HuH-7 (cell line): Measurements from ENCODE around the gene FAF1.

ENCODE experiments used
- DNase-seq: peaks from one replicate; pipeline ENCODE4 v3.0.0; 2011; ENCODE audit warnings: low spot score

The FAF1 gene

DNA sequence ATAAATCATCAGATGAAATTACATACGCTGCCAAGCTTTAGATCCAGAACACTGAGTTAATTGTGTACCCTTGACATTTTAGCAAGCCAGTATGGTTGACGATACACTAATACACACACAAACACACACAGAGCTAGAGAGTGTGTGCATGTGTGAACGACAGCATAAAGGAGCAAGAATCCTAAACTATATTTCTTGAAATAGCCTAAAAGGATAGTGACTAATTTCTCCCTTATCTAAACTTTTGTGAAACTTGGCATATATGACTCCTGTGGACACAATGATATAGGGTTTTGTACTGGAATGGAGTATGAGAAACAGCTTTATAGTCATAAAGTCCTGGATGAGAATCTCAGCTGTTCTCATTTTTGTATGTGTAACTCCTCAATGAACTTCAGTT, 471.7 kb downstream of the FAF1 start:
- DNase-seq: no peak

DNA sequence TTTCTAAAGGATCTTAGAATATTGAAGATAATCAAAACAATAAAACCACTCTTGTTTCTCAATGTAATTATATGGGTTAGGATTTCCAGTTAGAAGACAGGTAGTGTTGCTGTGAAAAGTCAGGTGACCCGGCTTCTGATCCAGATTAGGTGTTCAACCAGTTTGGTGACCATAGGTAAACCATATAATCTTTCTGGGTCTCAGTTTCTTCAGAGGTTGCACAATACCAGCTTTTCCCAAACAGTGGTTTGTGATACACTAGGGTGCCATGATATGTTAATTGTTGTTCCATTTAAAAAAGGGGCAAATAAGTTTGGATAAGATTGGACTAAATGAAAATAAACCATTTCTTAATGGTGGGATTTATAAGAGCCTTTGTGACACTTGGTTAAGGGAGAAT, 472.3 kb downstream of the FAF1 start:
- no peak for DNase-seq

DNA sequence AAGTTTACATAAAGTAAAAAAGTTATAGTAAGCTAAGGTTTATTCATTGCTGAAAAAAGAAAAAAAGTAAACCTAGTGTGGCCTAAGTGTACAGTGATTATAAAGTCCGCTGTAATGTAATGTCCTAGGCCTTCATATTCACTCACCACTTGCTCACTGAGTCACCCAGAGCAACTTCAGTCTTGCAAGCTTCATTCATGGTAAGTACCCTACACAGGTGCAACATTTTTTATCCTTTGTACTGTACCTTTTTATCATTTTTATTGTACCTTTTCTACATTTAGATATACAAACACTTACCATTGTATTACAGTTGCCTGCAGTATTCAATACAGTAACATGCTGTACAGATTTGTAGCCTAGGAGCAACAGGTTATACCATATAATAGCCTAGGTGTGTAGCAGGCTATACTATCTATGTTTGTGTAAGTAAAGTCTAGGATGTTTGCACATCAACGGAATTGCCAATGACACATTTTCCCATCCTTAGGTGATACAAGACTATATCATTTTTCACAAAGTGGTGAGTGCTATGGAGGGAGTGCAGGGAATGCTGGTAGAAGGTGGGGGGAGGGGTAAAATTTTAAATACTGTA, 478.8 kb downstream of the FAF1 start:
- DNase-seq: no peak

DNA sequence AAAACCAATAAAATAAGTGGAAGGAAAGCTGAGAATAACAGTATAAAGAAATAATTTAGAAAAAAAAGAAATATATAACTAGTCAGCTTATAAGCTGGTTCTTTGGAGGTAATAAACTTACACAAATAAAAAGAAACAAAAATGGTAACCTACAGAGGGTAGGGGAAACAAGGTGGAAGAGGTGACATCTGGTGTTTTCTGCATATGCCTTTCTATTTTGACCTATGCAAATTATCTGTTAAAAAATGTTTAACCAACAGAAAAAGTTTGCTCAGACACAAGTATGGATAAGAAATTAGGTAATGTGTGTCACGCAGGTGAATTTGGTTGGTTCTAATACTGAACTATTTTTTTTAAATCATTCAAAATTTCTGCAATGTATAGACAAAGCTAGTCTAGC, 483.3 kb downstream of the FAF1 start:
- DNase-seq: no peak

DNA sequence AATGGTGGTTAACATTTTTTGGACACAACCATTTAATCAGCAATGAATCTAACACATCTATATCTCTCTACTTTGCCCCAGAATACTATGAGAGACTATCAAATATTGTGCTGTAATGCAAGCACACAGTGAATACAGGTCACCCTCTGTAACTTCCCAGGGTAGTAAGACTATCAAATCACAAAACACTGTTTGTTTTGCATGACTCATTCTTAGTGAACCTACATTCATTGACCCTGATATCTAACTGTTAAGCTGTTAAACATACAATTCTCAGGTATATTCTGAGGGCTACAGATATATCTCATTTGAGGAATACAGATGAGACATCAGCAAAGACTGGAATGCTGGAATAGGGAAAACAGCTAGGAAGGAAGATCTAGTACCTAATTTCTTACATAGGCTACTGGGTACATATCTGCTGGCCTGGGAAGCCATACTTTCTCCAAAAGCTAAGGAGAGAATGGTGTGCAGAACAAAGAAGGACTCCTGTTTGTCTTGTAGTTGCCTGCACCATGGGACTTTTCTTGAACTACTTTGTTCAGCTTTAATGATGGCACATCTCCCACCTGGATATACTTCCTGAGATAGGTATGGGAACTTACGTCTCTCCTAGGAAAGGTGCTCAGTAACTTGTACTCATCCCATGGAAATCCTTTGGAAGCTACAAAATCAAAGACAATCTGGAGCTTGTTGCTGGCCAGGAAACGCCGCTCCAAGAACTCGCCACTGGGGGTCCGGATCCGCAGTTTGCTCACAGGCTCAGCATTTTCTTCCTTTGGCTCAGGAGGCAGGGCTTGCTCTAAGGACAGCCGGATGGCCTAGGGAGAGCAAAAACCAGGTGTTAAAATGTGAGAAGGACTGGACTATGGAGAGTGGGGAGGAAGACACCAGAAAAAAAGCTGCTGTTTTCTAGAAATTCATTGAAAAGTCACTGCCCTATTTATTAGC, 484.9 kb downstream of the FAF1 start:
- DNase-seq: peak; percentile 4

DNA sequence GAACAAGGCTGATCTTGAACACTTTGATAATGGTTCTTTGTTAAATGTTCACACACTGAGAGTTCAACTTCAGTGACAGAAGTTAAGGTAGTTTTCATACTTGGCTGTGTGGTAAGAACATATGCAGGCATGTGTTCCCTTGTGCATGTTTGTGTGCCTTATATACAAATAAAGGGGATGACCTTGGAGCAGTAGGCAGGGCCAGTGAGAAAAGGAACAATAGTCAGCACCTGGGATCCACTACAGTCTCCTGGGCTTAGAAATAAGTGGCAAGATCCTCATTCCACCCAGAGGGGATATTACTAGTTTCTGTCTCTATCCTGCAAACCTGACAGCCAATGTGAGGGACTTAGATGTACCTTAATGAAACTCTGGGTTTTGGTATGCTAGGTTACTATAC, 486.6 kb downstream of the FAF1 start:
- no peak for DNase-seq

DNA sequence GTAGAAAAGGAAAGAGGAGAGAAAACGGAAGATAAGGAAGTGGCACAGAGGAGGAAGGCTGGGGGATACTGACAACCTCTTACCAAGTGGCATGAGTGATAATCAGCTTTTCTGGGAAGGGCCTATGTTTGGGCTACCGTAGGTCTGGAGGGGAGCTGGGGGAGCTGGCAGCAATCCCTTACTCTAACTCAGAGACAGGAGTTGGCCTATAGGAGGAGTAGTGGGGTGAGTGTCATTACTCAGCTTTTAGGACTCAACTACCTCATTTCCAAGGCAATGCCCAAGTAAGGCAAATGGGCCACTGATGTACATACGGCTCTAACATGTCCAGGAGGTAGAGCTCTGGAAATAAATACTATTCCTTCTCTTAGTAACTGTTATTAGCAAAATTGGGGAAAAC, 488.1 kb downstream of the FAF1 start:
- no peak for DNase-seq

DNA sequence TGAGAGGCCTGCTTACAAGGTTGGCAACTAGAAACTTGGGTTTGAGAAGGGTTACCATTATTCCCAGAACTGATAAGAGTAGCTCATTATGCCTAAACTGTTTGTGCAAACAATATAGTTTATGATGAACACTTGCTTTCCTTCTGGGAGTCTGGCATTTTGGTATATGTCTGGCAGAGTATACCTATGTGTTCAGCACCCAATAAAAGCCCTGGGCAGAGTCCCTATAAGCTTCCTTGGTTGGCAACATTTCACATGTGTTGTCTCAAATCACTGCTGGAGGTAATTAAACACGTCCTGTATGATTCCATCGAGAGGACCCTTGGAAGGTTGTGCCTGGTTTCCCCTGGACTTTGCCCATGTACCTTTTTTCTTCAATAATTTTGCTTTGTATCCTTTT, 497.1 kb downstream of the FAF1 start:
- DNase-seq: no peak

DNA sequence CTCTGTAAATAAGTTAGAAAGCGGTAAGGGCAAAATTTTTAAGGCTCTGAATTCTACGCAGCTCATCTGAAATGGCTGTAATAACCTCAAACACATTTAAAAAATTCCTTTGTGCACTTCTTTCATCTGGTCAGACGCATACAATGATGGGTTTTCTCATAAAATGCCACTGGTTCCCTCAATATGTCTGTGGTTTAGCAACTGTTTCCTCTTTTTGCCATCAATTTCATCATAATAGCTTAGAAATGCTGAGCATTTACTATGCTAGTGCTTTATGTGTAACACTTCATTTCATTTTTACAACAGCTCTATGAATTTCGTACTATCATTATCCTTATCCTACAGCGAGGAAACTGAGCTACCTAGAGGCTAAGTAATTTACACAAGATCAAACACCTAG, 501.6 kb downstream of the FAF1 start:
- DNase-seq: no peak

DNA sequence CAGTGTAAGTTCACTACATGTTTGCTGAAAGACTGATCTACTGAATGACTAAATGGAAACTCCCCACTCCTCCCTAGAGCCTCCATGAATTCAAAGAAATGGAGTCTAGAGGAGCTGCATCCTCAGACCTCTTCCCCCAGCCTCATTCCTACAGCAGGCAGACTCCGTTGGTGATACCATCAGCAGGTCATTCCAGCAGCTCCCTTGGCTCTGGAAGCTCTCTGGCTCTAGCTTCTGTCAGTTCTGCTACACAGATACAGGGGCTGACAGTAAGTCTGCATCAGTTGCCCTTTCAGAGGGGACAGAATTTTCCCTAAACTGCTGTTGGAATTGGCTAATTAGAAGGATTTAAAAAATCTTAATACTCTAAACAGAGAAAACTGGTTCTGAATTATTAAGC, 505.2 kb downstream of the FAF1 start:
- no peak for DNase-seq

DNA sequence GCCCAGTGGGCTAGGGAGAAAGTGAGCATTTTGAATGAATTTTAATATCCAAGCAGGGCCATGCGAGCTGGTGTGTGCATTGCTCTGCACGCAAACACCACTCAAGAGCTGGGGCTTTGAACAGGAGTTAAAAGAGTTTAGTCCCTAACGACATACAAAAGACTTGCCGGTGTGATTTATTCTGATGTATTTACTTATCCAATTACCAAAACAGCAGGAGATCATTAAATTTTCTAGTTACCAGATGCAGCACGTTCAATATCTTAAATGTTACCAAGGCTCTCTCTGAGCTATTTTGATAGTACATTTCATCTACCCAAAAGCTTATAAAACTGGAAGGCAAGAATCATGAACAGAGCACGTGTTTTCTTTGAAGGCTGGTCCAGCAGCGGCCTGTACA, 506.8 kb downstream of the FAF1 start:
- no peak for DNase-seq

DNA sequence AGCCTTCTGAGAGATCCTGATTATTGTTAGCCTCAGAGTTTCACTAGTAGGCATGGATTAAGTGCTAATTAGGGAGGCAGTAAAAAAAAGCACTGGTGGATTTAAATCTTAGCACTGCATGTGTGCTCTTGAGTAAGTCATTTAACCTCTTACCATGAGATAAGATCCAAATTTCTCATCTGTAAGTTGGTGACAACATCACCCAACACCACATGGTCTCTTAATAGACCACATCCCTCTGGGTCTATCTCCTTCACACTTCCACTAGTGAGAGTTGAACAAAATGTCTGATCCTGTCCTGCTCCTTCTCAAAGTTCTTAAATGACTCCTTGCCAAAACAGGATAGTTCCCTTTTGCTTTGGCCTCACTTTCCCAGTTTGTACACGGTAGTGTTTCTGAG, 507.4 kb downstream of the FAF1 start:
- DNase-seq: no peak

DNA sequence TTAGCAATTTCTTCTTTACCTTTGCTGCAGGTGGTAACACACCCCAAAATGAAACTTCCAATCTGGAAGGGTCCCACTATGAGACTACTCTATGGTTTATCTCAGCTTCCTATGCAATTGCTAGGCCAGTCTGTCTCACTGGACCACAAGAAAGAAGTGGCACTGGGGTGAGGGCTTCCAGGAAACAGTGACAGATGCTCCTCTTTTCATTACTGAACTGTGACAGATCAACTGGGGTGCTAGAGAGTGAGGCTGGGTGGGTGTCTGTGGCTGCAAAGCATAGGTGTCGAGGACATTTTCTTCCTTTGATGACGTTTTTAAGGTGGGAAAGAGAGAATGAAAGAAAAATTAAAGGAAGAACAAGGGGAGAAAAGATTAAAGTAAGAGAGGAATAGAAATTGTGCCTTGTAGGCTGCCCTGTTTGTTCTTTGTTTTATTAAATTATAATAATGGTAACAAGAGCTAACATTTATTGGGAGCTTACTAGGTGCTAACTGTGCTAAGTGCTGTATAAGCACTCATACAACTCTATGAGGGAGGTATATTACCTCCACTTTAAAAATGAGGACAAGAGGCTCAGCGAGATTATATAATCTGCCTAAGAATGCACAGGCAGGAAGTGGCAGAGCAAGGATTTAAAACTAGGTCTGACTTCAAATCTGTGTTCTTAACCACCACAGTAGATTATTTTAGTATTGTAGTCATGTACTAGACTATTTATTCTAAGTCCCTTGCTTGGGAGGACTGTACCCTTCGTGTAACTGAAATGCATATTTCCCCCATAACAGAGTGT, 509.0 kb downstream of the FAF1 start:
- DNase-seq: no peak

DNA sequence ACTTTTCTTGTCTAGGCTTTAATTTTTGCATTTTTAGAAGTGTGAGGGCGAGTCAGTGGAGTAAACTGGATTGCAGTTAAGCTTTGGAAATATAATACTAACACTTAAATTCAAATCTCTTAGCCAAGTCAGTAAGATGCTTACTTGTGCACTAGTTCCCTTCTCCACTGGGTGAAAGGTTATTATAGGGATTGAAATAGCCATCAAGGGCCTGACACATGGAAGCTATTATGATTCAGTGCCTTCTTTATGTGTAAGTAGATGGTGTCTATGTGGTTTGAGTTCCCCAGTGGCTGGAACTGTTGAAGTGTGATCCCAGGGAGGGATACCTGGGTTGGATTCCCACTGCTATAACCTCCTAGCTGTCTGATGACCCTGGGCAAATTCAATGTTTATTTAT, 512.1 kb downstream of the FAF1 start:
- no peak for DNase-seq

DNA sequence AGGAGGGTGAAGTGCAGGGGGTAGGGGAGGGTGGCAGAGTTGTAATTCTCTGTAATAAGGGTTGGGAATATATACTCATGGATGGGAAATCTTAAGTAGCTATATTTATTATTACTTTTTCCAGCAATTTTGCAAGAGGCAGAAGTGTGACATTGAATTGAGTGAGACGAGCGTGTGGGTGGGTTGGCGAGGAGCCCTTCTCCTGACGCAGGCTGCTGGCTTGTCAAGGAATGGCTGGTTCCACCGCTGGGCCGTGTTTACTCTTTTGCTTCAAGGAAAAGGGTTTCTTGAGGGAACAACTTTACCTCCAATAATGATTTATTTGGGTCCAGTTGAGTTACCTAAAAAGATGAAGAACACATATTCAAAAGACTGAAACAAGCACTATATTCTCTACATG, 518.9 kb downstream of the FAF1 start:
- DNase-seq: no peak

DNA sequence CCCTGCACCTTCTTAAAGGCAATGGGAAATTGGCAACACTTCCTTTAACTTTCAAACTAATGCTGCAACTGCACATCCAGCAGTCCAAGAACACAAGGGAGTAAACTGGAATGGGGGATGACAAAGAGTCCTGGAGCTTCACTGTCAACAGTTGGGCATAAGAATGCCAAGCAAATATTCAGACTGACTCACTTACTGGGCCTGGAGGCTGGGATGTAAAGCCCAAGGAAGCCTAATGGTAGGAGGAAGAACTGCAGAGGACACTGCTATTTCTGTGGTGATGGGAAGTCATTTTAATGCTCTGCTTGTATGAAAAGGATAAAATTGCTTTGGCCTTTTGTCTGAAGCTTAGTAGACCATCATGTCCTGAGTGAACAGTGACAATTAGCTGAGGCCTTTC, 521.1 kb downstream of the FAF1 start:
- no peak for DNase-seq

DNA sequence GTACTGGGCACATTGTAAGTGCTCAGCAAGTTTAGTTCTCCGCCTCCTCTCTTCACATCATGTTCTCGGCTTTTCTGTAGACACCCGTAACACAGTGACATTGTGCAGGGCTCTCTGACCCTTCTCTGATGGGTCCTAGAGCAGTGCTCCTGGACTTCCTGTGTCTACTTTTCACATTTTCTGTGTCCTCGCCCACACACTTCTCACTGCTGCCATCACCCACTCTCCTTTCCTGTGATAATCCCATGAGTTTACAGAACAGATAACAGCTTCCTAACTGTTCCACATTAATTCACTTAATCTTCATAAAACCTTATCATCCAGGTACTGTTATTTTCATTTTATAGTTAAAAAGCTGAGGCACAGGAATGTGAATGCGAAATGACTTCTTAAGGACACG, 523.6 kb downstream of the FAF1 start:
- DNase-seq: no peak

DNA sequence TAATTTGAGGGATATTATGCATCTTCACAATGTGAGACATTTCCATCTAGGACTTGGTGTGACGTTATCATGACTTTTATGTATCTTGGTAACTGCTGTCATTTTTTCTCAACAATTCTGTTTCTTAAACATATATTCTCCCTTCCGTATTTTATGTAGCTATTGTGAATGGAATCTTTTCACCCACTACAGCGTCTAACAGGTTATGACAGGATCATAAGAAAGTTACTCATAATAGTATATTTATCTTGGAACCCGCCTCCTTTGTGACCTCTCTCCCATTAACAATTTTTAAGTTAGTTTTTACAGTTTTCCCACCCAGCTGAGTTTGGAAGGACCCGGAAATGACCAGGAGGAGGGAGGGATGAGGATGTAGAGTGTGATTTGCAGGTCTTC, 530.1 kb downstream of the FAF1 start:
- DNase-seq: no peak

DNA sequence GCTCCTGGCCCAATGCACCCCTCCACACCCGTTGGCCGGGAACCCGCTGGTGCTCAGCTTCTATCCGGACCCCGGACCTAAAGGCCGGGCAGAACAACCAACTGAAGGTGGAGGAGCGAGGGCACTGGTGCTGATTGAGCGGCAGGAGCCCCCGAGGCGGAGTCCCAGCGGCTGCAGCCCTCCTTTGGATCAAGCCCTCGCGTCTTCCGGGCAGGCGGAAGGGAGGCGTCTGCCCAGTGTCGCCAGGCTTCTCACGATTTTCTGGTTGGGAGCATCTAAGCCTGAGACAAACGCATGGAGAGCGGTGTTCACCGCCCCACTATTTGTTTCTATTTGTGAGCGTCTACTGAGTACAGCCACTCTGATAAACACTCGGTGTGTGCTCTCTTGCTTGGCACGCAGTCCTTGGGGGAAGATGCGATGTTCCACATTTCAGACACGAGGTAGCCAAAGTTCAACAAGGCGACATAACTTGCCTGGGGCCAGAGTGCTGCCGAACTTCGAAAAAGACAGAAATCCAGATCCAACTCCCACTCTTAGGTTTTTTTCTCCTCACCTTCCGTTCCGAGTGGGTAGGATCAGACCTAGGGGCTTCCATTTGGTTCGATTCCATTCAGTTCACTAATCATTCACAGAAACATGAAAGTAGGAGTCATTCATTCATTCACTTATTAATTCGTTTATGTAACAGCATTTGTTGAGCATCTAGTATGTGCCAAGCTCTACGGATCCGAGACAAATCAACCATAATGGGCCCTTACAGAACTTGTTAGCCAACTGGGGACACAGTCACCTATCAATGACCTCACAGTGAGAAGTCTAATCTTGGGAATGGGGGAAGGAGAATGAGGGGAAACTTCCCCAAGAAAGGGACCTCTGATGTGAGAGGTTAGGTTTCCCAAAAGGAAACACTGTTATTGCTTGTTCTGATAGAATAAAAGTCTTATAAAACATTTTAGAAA, 532.0 kb downstream of the FAF1 start:
- no peak for DNase-seq

DNA sequence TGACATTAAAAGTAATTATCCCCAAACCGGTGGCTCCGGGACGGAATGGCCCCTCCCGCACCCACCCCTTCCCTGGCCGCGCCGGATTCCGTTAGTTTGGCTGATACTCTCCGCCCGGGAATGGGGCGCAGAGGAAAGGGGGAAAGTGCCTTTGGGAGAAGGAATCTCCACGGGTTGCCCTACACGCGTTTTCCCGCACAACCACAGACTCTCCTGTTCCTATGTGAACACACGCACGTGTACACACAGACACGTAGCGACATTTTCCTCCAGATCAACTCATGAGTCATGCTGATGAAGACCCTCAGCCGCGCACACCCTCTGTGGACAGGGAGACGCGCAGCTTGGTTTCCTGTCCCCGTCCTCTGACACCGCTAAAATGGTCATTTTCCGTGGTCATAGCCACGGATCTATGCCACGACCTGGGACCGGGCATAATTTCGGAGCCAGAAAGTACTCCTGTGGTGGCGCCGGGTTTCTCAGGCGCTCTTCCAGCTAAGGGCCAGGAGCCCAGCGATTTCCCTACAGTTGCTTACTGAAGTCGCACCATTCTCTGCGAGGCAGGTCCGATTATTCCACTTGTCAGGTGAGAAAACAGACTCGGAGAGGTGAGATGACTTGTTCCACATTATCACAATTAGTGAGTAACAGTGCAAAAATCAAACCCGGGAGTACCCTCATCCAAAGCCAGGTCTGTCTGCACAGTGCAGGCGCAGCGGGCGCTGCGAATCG, 532.8 kb downstream of the FAF1 start:
- DNase-seq: no peak

DNA sequence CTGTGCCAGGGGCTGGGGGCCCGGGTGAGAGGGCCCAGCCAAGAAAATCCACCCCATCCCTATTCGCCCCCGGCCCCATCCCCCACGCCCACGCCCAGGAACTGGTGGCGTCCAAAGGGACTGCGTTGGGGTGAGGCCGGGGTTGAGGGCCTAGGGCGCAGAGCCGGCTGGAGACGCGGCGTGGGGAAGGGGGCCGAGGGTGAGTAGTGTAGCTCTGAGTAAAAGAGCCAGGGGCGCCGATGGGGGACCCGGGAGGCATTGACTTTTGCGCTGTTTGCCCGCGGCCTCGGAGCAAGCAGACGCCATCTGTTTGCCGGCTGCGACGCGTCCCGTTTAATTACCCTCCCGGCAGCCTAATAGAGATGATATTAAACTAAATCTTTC, 533.4 kb downstream of the FAF1 start:
- DNase-seq: no peak
